ENCODE results near the gene HNMT.

The HNMT gene

GRCh38 chr2:137950238-137950637 lies 14.0 kb upstream of the HNMT start:
- DNase-seq (no peak), ATAC-seq (ENCODE audit: insufficient read depth, low read depth) (no peak)
- Histone ChIP-seq H3K79me2 (ENCODE audit: insufficient read depth, low read length) (no peaks in the 10 kb centered on the region), H3K27me3 (ENCODE audit: insufficient read depth, low read length, poor library complexity) (no peaks in the 10 kb centered on the region), H3K4me1 (ENCODE audit: insufficient read depth, low read length) (no peaks in the 10 kb centered on the region), H3K4me2 (ENCODE audit: insufficient read depth, low read length) (no peak overlapping the region), H3K27ac (ENCODE audit: low read length) (no peak overlapping the region), H3K36me3 (ENCODE audit: insufficient read depth, low read length) (no peaks in the 10 kb centered on the region), H4K20me1 (ENCODE audit: insufficient read depth, low read length) (no peaks in the 10 kb centered on the region), H2AFZ (ENCODE audit: low read depth, low read length) (no peak overlapping the region), H3K9ac (ENCODE audit: low read depth, low read length) (no peak overlapping the region), H3K4me3 (ENCODE audit: low read depth in 1 of 2, low read length in 2 of 2) (no peak overlapping the region), H3K9me3 (ENCODE audit: insufficient read depth, low read length, severe bottlenecking) (no peaks in the 10 kb centered on the region)
- TF ChIP-seq CTCF (IDR thresholded peaks at IDR 0.05; ENCODE audit: borderline replicate concordance, extremely low read depth, low read length, poor library complexity, severe bottlenecking) (no peak), EZH2 (IDR thresholded peaks at IDR 0.05; ENCODE audit: borderline replicate concordance, low read depth, low read length, severe bottlenecking) (no peak)

- TF ChIP-seq EZH2 (IDR thresholded peaks at IDR 0.05; ENCODE audit: borderline replicate concordance, low read depth, low read length, severe bottlenecking) (no peak), CTCF (IDR thresholded peaks at IDR 0.05; ENCODE audit: borderline replicate concordance, extremely low read depth, low read length, poor library complexity, severe bottlenecking) (no peak)
- Histone ChIP-seq H3K4me3 (ENCODE audit: low read depth in 1 of 2, low read length in 2 of 2) (no peak overlapping the region), H3K79me2 (ENCODE audit: insufficient read depth, low read length) (no peaks in the 10 kb centered on the region), H3K4me2 (ENCODE audit: insufficient read depth, low read length) (no peak overlapping the region), H3K4me1 (ENCODE audit: insufficient read depth, low read length) (no peaks in the 10 kb centered on the region), H3K27me3 (ENCODE audit: insufficient read depth, low read length, poor library complexity) (no peaks in the 10 kb centered on the region), H3K9me3 (ENCODE audit: insufficient read depth, low read length, severe bottlenecking) (no peaks in the 10 kb centered on the region), H2AFZ (ENCODE audit: low read depth, low read length) (no peak overlapping the region), H3K27ac (ENCODE audit: low read length) (no peak overlapping the region), H3K36me3 (ENCODE audit: insufficient read depth, low read length) (no peaks in the 10 kb centered on the region), H4K20me1 (ENCODE audit: insufficient read depth, low read length) (no peaks in the 10 kb centered on the region), H3K9ac (ENCODE audit: low read depth, low read length) (no peak overlapping the region)
- ATAC-seq (ENCODE audit: insufficient read depth, low read depth) (no peak), DNase-seq (no peak)
Observed at GRCh38 chr2:137951586-137951985, 12.7 kb upstream of the HNMT start.

GRCh38 chr2:137952586-137953129 lies 11.6 kb upstream of the HNMT start:
- DNase-seq (no peak), ATAC-seq (ENCODE audit: insufficient read depth, low read depth) (no peak)
- Histone ChIP-seq H3K27me3 (ENCODE audit: insufficient read depth, low read length, poor library complexity) (no peaks in the 10 kb centered on the region), H4K20me1 (ENCODE audit: insufficient read depth, low read length) (no peaks in the 10 kb centered on the region), H3K79me2 (ENCODE audit: insufficient read depth, low read length) (no peaks in the 10 kb centered on the region), H3K9ac (ENCODE audit: low read depth, low read length) (no peak overlapping the region), H3K27ac (ENCODE audit: low read length) (no peak overlapping the region), H3K4me1 (ENCODE audit: insufficient read depth, low read length) (no peaks in the 10 kb centered on the region), H2AFZ (ENCODE audit: low read depth, low read length) (no peak overlapping the region), H3K4me2 (ENCODE audit: insufficient read depth, low read length) (no peak overlapping the region), H3K9me3 (ENCODE audit: insufficient read depth, low read length, severe bottlenecking) (no peaks in the 10 kb centered on the region), H3K4me3 (ENCODE audit: low read depth in 1 of 2, low read length in 2 of 2) (no peak overlapping the region), H3K36me3 (ENCODE audit: insufficient read depth, low read length) (no peaks in the 10 kb centered on the region)
- TF ChIP-seq CTCF (IDR thresholded peaks at IDR 0.05; ENCODE audit: borderline replicate concordance, extremely low read depth, low read length, poor library complexity, severe bottlenecking): no peak
- no peak for TF ChIP-seq EZH2 (IDR thresholded peaks at IDR 0.05; ENCODE audit: borderline replicate concordance, low read depth, low read length, severe bottlenecking)

- H3K9me3 ChIP-seq (ENCODE audit: insufficient read depth, low read length, severe bottlenecking): no peaks in the 10 kb centered on the region
- no peak overlapping the region for H3K9ac ChIP-seq (ENCODE audit: low read depth, low read length)
- H3K4me1 ChIP-seq (ENCODE audit: insufficient read depth, low read length): no peaks in the 10 kb centered on the region
- no peak overlapping the region for H3K27ac ChIP-seq (ENCODE audit: low read length)
- H3K79me2 ChIP-seq (ENCODE audit: insufficient read depth, low read length): no peaks in the 10 kb centered on the region
- ATAC-seq (ENCODE audit: insufficient read depth, low read depth) (no peak), DNase-seq (no peak)
- H3K36me3 ChIP-seq (ENCODE audit: insufficient read depth, low read length): no peaks in the 10 kb centered on the region
- no peak for TF ChIP-seq EZH2 (IDR thresholded peaks at IDR 0.05; ENCODE audit: borderline replicate concordance, low read depth, low read length, severe bottlenecking)
- no peak overlapping the region for H2AFZ ChIP-seq (ENCODE audit: low read depth, low read length)
- H3K4me2 ChIP-seq (ENCODE audit: insufficient read depth, low read length): no peak overlapping the region
- no peak overlapping the region for H3K4me3 ChIP-seq (ENCODE audit: low read depth in 1 of 2, low read length in 2 of 2)
- no peaks in the 10 kb centered on the region for H4K20me1 ChIP-seq (ENCODE audit: insufficient read depth, low read length)
- no peaks in the 10 kb centered on the region for H3K27me3 ChIP-seq (ENCODE audit: insufficient read depth, low read length, poor library complexity)
Observed at GRCh38 chr2:137955536-137955935, 8.7 kb upstream of the HNMT start.

Measured in DND-41 (cell line).